Left ventricle myocardium superior (tissue), 1 donor: ENCODE measurements around the gene MAMLD1. TPM values are rescaled to one million over a fixed set of nuclear protein-coding genes. Genes with fewer than 3 reads are reported as not detected.

Experiments
- ATAC-seq: fragments of 200-7000 bp; cut with Tn5 transposase; one replicate; pipeline ENCODE4 v1.9.1; 2020; ENCODE audit warnings: mild to moderate bottlenecking, moderate library complexity
- DNase-seq: peaks from one replicate; pipeline ENCODE4 v3.0.0-alpha.2; 2020
- intact Hi-C: fragments of 100-400 bp; cut with micrococcal nuclease; formaldehyde crosslinking; loops from one replicate; pipeline ENCODE4 v1.11.0; 2022
- total RNA-seq: library from RNA; stranded (reverse); fragmentation: NEBNext Ultra II Directional; extraction: Animal tissue kit (Norgen Biotek cat#: 25700); gene quantifications from one replicate; pipeline ENCODE4 v1.2.1, GENCODE V29; 2021
- donor health status: DM: no; HTN: yes; CAD: no; lungs with severe emphysema.

MAMLD1 gene
- total RNA-seq, 1 donor from 2014 or later: 2.3 TPM

GRCh38 chrX:150372280-150372679 is 9.2 kb downstream of the MAMLD1 start:
- ATAC-seq (peak; percentile 38), DNase-seq (no peak)
- intact Hi-C loops: no loop called here

GRCh38 chrX:150372756-150373155 is 9.6 kb downstream of the MAMLD1 start:
- intact Hi-C loops: no loop called here
- ATAC-seq: no peak
- DNase-seq: no peak

- DNase-seq: no peak
- no peak for ATAC-seq
- intact Hi-C loops: no loop called here
Observed at GRCh38 chrX:150375243-150375770, 12.2 kb downstream of the MAMLD1 start.

- intact Hi-C loops: no loop called here
- no peak for DNase-seq
- no peak for ATAC-seq
Observed at GRCh38 chrX:150377005-150377404, 13.9 kb downstream of the MAMLD1 start.

GRCh38 chrX:150405006-150405405 is 41.9 kb downstream of the MAMLD1 start:
- DNase-seq (no peak), ATAC-seq (no peak)
- intact Hi-C loops: no loop called here

GRCh38 chrX:150405576-150405975 is 42.5 kb downstream of the MAMLD1 start:
- ATAC-seq (no peak), DNase-seq (peak; percentile 21)
- intact Hi-C loops: no loop called here

- DNase-seq (no peak), ATAC-seq (no peak)
- intact Hi-C loops: no loop called here
Observed at GRCh38 chrX:150406596-150406995, 43.5 kb downstream of the MAMLD1 start.

- ATAC-seq: no peak
- no peak for DNase-seq
- intact Hi-C loops: no loop called here
Observed at GRCh38 chrX:150408007-150408406, 44.9 kb downstream of the MAMLD1 start.

GRCh38 chrX:150408561-150408960 is 45.4 kb downstream of the MAMLD1 start:
- no peak for DNase-seq
- intact Hi-C loops: no loop called here
- no peak for ATAC-seq

- intact Hi-C loops: no loop called here
- peak; percentile 34 for DNase-seq
- peak; percentile 80 for ATAC-seq
Observed at GRCh38 chrX:150409486-150409885, 46.4 kb downstream of the MAMLD1 start.

- ATAC-seq (peak; percentile 43), DNase-seq (no peak)
- intact Hi-C loops: no loop called here
Observed at GRCh38 chrX:150409964-150410363, 46.8 kb downstream of the MAMLD1 start.

GRCh38 chrX:150410513-150410912 is 47.4 kb downstream of the MAMLD1 start:
- intact Hi-C loops: no loop called here
- DNase-seq (no peak), ATAC-seq (no peak)

GRCh38 chrX:150411656-150412055 is 48.5 kb downstream of the MAMLD1 start:
- intact Hi-C loops: no loop called here
- DNase-seq: no peak
- ATAC-seq: no peak

GRCh38 chrX:150414228-150414627 is 51.1 kb downstream of the MAMLD1 start:
- ATAC-seq (no peak), DNase-seq (no peak)

GRCh38 chrX:150416469-150416868 is 53.4 kb downstream of the MAMLD1 start:
- intact Hi-C loops: no loop called here
- DNase-seq (no peak), ATAC-seq (no peak)

More at GRCh38 chrX:150414228-150414627, 51.1 kb downstream of the MAMLD1 start:
- intact Hi-C loops: no loop called here

GRCh38 chrX:150421816-150422215 is 58.7 kb downstream of the MAMLD1 start:
- DNase-seq: peak; percentile 58

GRCh38 chrX:150429594-150429993 is 66.5 kb downstream of the MAMLD1 start:
- no peak for ATAC-seq
- intact Hi-C loops: no loop called here
- DNase-seq: no peak

More at GRCh38 chrX:150421816-150422215, 58.7 kb downstream of the MAMLD1 start:
- ATAC-seq: peak; percentile 52
- intact Hi-C loops: no loop called here

GRCh38 chrX:150436195-150436594 is 73.1 kb downstream of the MAMLD1 start:
- intact Hi-C loops: no loop called here
- DNase-seq (no peak), ATAC-seq (no peak)

GRCh38 chrX:150438165-150438564 is 75.0 kb downstream of the MAMLD1 start:
- DNase-seq: no peak
- intact Hi-C loops: no loop called here
- ATAC-seq: no peak

- no peak for ATAC-seq
- intact Hi-C loops: no loop called here
Observed at GRCh38 chrX:150446151-150446550, 83.0 kb downstream of the MAMLD1 start.

GRCh38 chrX:150446995-150447394 is 83.9 kb downstream of the MAMLD1 start:
- DNase-seq (no peak), ATAC-seq (no peak)
- intact Hi-C loops: no loop called here

More at GRCh38 chrX:150446151-150446550, 83.0 kb downstream of the MAMLD1 start:
- DNase-seq: no peak

GRCh38 chrX:150449313-150449712 is 86.2 kb downstream of the MAMLD1 start:
- ATAC-seq (no peak), DNase-seq (no peak)
- intact Hi-C loops: no loop called here
